IMR-90 (cell line): ENCODE data around the gene LILRA2. TPM values are rescaled to one million over a fixed set of nuclear protein-coding genes. Genes with fewer than 3 reads are reported as not detected.

Experiments used
- ATAC-seq: fragments of 200-7000 bp; cut with Tn5 transposase; 2 replicates; pipeline ENCODE4 v1.9.1; 2020; ENCODE audit warnings: low read depth, mild to moderate bottlenecking, moderate library complexity
- BruUV-seq: library from RNA; stranded (reverse); fragments of 400-500 nt; replicated peaks from 2 replicates; lab custom pipeline; 2021; lab: Mats Ljungman, UMichigan
- CTCF ChIA-PET: fragments of 300-600 bp; formaldehyde crosslinking; extraction: SDS; loops from one replicate; lab custom pipeline; 2021; ENCODE audit warnings: antibody characterized with exemption; lab: Yijun Ruan, JAX
- POLR2A ChIA-PET: fragments of 300-600 bp; sonication (Branson Sonifier 250); formaldehyde crosslinking; loops from one replicate; lab custom pipeline; 2022; ENCODE audit warnings: antibody characterized with exemption; ENCODE audit not compliant: unreplicated experiment; lab: Charles Lee
- DNase-seq: peaks from one replicate; pipeline ENCODE4 v3.0.0; 2013
- H2AFZ ChIP-seq: replicated peaks from 2 replicates; pipeline ENCODE3; 2013; ENCODE audit warnings: low read length, mild to moderate bottlenecking; ENCODE audit not compliant: poor library complexity
- H2AK5ac ChIP-seq: 2 replicates; pipeline ENCODE4 v1.6.1; 2013; ENCODE audit warnings: low read depth, low read length, inconsistent platforms
- H2AK9ac ChIP-seq: replicated peaks from 2 replicates; pipeline ENCODE3; 2013; ENCODE audit warnings: mild to moderate bottlenecking, low read depth, low read length, moderate library complexity; ENCODE audit not compliant: poor library complexity
- H2BK120ac ChIP-seq: 2 replicates; pipeline ENCODE4 v1.6.1; 2013; ENCODE audit warnings: low read depth, low read length, inconsistent platforms
- H2BK15ac ChIP-seq: 3 replicates; pipeline ENCODE4 v1.6.1; 2013; ENCODE audit warnings: low read depth, low read length, inconsistent platforms
- H2BK20ac ChIP-seq: 2 replicates; pipeline ENCODE4 v1.6.1; 2013; ENCODE audit warnings: low read depth, mild to moderate bottlenecking, inconsistent platforms, low read length, moderate library complexity
- H2BK5ac ChIP-seq: 2 replicates; pipeline ENCODE4 v1.6.1; 2013; ENCODE audit warnings: mild to moderate bottlenecking, low read depth, low read length, inconsistent platforms; ENCODE audit not compliant: poor library complexity, severe bottlenecking
- H3K14ac ChIP-seq: replicated peaks from 2 replicates; pipeline ENCODE4 v1.6.1; 2013; ENCODE audit warnings: low read depth, low read length, inconsistent platforms
- H3K18ac ChIP-seq: 2 replicates; pipeline ENCODE4 v1.6.1; 2013; ENCODE audit warnings: low read depth, low read length, control low read depth
- H3K23ac ChIP-seq: 2 replicates; pipeline ENCODE4 v1.6.1; 2013; ENCODE audit warnings: low read depth, low read length, inconsistent platforms
- H3K27ac ChIP-seq: 2 replicates; pipeline ENCODE4 v1.5.1; 2013; ENCODE audit warnings: mild to moderate bottlenecking, control low read depth, low read length; ENCODE audit not compliant: insufficient read depth
- H3K27me3 ChIP-seq: 2 replicates; pipeline ENCODE4 v1.6.1; 2013; ENCODE audit warnings: low read length; ENCODE audit not compliant: control insufficient read depth, insufficient read depth
- H3K36me3 ChIP-seq: 2 replicates; pipeline ENCODE4 v1.6.1; 2013; ENCODE audit warnings: low read length, mixed read lengths; ENCODE audit not compliant: control insufficient read depth, insufficient read depth
- H3K4ac ChIP-seq: 2 replicates; pipeline ENCODE4 v1.6.1; 2013; ENCODE audit warnings: low read depth, low read length, inconsistent platforms
- H3K4me1 ChIP-seq: 2 replicates; pipeline ENCODE4 v1.6.1; 2013; ENCODE audit warnings: low read length, mixed read lengths; ENCODE audit not compliant: control insufficient read depth, insufficient read depth
- H3K4me2 ChIP-seq: 2 replicates; pipeline ENCODE4 v1.6.1; 2013; ENCODE audit warnings: low read depth, mild to moderate bottlenecking, control low read depth, low read length, moderate library complexity
- H3K4me3 ChIP-seq: 2 replicates; pipeline ENCODE4 v1.5.1; 2013; ENCODE audit warnings: low read depth, mild to moderate bottlenecking, control low read depth, low read length, moderate library complexity; ENCODE audit not compliant: insufficient read depth
- H3K56ac ChIP-seq: 2 replicates; pipeline ENCODE4 v1.6.1; 2013; ENCODE audit warnings: low read length, inconsistent platforms; ENCODE audit not compliant: insufficient read depth; ENCODE audit errors: extremely low read depth
- H3K79me1 ChIP-seq, 2 experiments: 2 replicates each; pipeline ENCODE4 v1.6.1; 2013; ENCODE audit warnings: low read length in 2 of 2, inconsistent platforms in 1 of 2, low read depth in 1 of 2
- H3K9ac ChIP-seq: 2 replicates; pipeline ENCODE4 v1.6.1; 2013; ENCODE audit warnings: low read depth, low read length, control low read depth
- H3K9me1 ChIP-seq: 2 replicates; pipeline ENCODE4 v1.6.1; 2013; ENCODE audit warnings: low read length, inconsistent platforms; ENCODE audit not compliant: insufficient read depth
- H3K9me3 ChIP-seq: 2 replicates; pipeline ENCODE4 v1.6.1; 2013; ENCODE audit warnings: low read length; ENCODE audit not compliant: control insufficient read depth, insufficient read depth
- H4K20me1 ChIP-seq: 2 replicates; pipeline ENCODE4 v1.6.1; 2013; ENCODE audit warnings: low read length, inconsistent platforms; ENCODE audit not compliant: insufficient read depth
- H4K5ac ChIP-seq: 2 replicates; pipeline ENCODE4 v1.6.1; 2013; ENCODE audit warnings: mild to moderate bottlenecking, low read depth, low read length, control low read depth
- H4K8ac ChIP-seq, 2 experiments: 2 replicates each; pipeline ENCODE4 v1.6.1; 2013; ENCODE audit warnings: low read depth in 2 of 2, low read length in 2 of 2, control low read depth in 1 of 2, inconsistent platforms in 1 of 2
- H4K91ac ChIP-seq: 2 replicates; pipeline ENCODE4 v1.6.1; 2013; ENCODE audit warnings: low read depth, low read length, inconsistent platforms; ENCODE audit not compliant: insufficient read depth
- FOS ChIP-seq: fragments of 150-350 bp; IDR thresholded peaks from 2 replicates; pipeline ENCODE4 v1.6.1; 2016; ENCODE audit warnings: low read depth, low read length
- MAFK ChIP-seq: IDR thresholded peaks from 2 replicates; pipeline ENCODE4 v1.6.1; 2012; ENCODE audit warnings: low read depth, low read length, improper control_type of control experiment
- POLR2A ChIP-seq: IDR thresholded peaks from 2 replicates; pipeline ENCODE4 v1.6.1; 2012; ENCODE audit warnings: mild to moderate bottlenecking, low read depth, low read length
- RCOR1 ChIP-seq: IDR thresholded peaks from 2 replicates; pipeline ENCODE4 v1.6.1; 2012; ENCODE audit warnings: mild to moderate bottlenecking, low read length, improper control_type of control experiment; ENCODE audit not compliant: insufficient replicate concordance
- whole genome bisulfite sequencing, 2 experiments: methylation state at CpG; one replicate each; pipeline versions ENCODE4 v1.1.5 to v1.1.7; 2013; ENCODE audit warnings: missing lambda C conversion rate in 2 of 2; ENCODE audit not compliant: insufficient read length in 1 of 2; ENCODE audit errors: extremely low coverage in 2 of 2; 5-methylcytosine and 5-hydroxymethylcytosine counted together
- dilution Hi-C: fragments of 300-500 bp; cut with HindIII; formaldehyde crosslinking; loops from one replicate; pipeline ENCODE4 v1.14.3; 2018; ENCODE audit warnings: low sequenced_read_pairs; ENCODE audit not compliant: unreplicated experiment
- in situ Hi-C: fragments of 300-500 bp; cut with MboI; formaldehyde crosslinking; loops from 3 replicates; pipeline ENCODE4 v1.14.3; 2019; ENCODE audit warnings: low sequenced_read_pairs, inconsistent platforms, mixed read lengths
- intact Hi-C: fragments of 100-400 bp; cut with micrococcal nuclease; formaldehyde crosslinking; loops from 2 replicates; pipeline ENCODE4 v1.10.0; 2022
- microRNA-seq, 2 experiments: library from miRNA; stranded (forward) in 1 of 2; unstranded in 1 of 2; fragments of 10-50 nt in 1 of 2; fragments of <30 nt in 1 of 2; gene quantifications in 1 of 2; microRNA quantifications in 1 of 2; one replicate each; pipeline versions ENCODE3 to v1.1.0; 2013 to 2020; ENCODE audit not compliant: insufficient read depth in 1 of 2, insufficient read length in 1 of 2, unreplicated experiment in 1 of 2
- polyA plus RNA-seq, 3 experiments: library from polyadenylated mRNA; depleted of rRNA; stranded (reverse); fragments of >200 nt; gene quantifications; 2 replicates each; pipeline ENCODE4 v1.2.3, GENCODE V29; 2012; ENCODE audit warnings: low replicate concordance in 1 of 3
- small RNA-seq, 5 experiments: library from RNA; depleted of rRNA; stranded (forward); fragments of <200 nt; gene quantifications; one replicate each; pipeline ENCODE3, GENCODE V24; 2012
- total RNA-seq: library from RNA; depleted of rRNA; stranded (reverse); fragments of >200 nt; gene quantifications from 2 replicates; pipeline ENCODE4 v1.2.3, GENCODE V29; 2012; rRNA removed
- TF ChIP-seq, protein P1 (sequence below): fragments of 150-350 bp; IDR thresholded peaks from 2 replicates; pipeline ENCODE4 v1.6.1; 2017; ENCODE audit warnings: mild to moderate bottlenecking, antibody characterized with exemption, low read length, low read depth

LILRA2 gene
- total and polyA plus RNA-seq, 2 of the 4 experiments (the other 2 are of a cell fraction): not detected

DNA sequence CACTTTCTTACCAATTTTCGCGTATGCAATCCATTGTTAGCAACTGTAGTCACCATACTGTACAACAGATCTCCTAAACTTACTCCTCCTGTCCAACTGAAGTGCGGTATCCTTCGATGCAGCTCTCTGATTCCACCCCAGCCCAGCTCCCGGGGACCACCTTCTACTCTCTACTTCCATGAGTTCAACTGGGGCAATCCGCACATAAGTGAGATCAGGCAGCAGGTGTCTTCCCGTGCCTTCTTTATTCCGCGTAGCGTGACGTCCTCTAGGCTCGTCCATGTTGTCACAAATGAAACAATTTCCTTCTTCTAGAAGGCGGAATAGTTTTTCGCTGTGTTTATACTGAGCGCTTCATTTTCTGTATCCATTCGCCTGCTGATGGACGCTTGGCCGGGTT is 65.1 kb downstream of the LILRA2 start:
- peaks cover 10% of the 10 kb centered on the region for H3K9me3 ChIP-seq
- in situ Hi-C loops (no loop called here), dilution Hi-C loops (no loop called here), intact Hi-C loops (no loop called here)
- H3K4me3 ChIP-seq: no peak overlapping the region
- no peak overlapping the region for H3K27ac ChIP-seq
- no peaks in the 10 kb centered on the region for H3K27me3 ChIP-seq
- ATAC-seq (no peak), DNase-seq (no peak)
- ChIA-PET CTCF (no interaction called here), POLR2A (no interaction called here)
- no peak overlapping the region for H4K8ac ChIP-seq
- TF ChIP-seq RCOR1: no peak
- no peak for TF ChIP-seq FOS
- TF ChIP-seq, protein P1, sequence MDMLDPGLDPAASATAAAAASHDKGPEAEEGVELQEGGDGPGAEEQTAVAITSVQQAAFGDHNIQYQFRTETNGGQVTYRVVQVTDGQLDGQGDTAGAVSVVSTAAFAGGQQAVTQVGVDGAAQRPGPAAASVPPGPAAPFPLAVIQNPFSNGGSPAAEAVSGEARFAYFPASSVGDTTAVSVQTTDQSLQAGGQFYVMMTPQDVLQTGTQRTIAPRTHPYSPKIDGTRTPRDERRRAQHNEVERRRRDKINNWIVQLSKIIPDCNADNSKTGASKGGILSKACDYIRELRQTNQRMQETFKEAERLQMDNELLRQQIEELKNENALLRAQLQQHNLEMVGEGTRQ: no peak
- no peak for TF ChIP-seq POLR2A
- no peak for TF ChIP-seq MAFK
- H2AK5ac ChIP-seq: no peak overlapping the region
- no peak overlapping the region for H2BK15ac ChIP-seq
- H3K4me1 ChIP-seq: no peaks in the 10 kb centered on the region
- 78% methylated on average over 6 of the region's 18 CpGs; no CpG with 5 or more reads in 1 of the 2 experiments for WGBS, 2 experiments
- H2BK120ac ChIP-seq: no peak overlapping the region
- H3K14ac ChIP-seq: no peak overlapping the region
- no peak overlapping the region for H3K4ac ChIP-seq
- no peak overlapping the region for H2AFZ ChIP-seq
- H3K79me1 ChIP-seq: no peaks in the 10 kb centered on the region
- H3K23ac ChIP-seq: no peak overlapping the region
- H3K36me3 ChIP-seq: no peaks in the 10 kb centered on the region
- H4K5ac ChIP-seq: no peak overlapping the region
- H2BK20ac ChIP-seq: no peak overlapping the region
- H3K4me2 ChIP-seq: no peak overlapping the region
- no peaks in the 10 kb centered on the region for H3K9me1 ChIP-seq
- H2BK5ac ChIP-seq: no peak overlapping the region
- no peak overlapping the region for H2AK9ac ChIP-seq
- BruUV-seq: no TSS peak
- H4K91ac ChIP-seq: no peak overlapping the region
- H3K56ac ChIP-seq: no peak overlapping the region
- H3K18ac ChIP-seq: no peak overlapping the region
- H4K20me1 ChIP-seq: no peaks in the 10 kb centered on the region
- H3K9ac ChIP-seq: no peak overlapping the region

Small RNA genes within 50 kb of the gene (microRNA-seq; reads per million reads assigned to microRNA genes)
- not detected for gene AC245036.2 (ENCODE audit: insufficient read depth, insufficient read length)

Small RNA genes within 50 kb of the gene (small RNA-seq; reads per million reads assigned to genes)
- gene AC245036.2: 0 reads per million in 5 experiments

Other genes with a start within 250 kb of the LILRA2 start
- not detected in 2 replicates for gene LILRA4, start 234.6 kb upstream of the LILRA2 start, total RNA-seq
- gene LILRA4, start 234.6 kb upstream of the LILRA2 start, polyA plus RNA-seq (2012; rRNA removed): not detected in 2 replicates
- gene LAIR1, start 208.9 kb upstream of the LILRA2 start, total RNA-seq: not detected in 2 replicates
- gene LAIR1, start 208.9 kb upstream of the LILRA2 start, polyA plus RNA-seq (2012; rRNA removed): not detected in 2 replicates
- not detected in 2 replicates for gene TTYH1, start 158.3 kb upstream of the LILRA2 start, total RNA-seq
- gene TTYH1, start 158.3 kb upstream of the LILRA2 start, polyA plus RNA-seq (2012; rRNA removed): not detected in 2 replicates
- 17.5 and 21.1 TPM in 2 replicates for gene LENG8, start 124.6 kb upstream of the LILRA2 start, total RNA-seq
- 93.9 and 108 TPM in 2 replicates for gene LENG8, start 124.6 kb upstream of the LILRA2 start, polyA plus RNA-seq (2012; rRNA removed)
- 0.83 and 1.1 TPM in 2 replicates for gene LENG9, start 110.0 kb upstream of the LILRA2 start, total RNA-seq
- 0.69 and 0.94 TPM in 2 replicates for gene LENG9, start 110.0 kb upstream of the LILRA2 start, polyA plus RNA-seq (2012; rRNA removed)
- 7.2 and 7.8 TPM in 2 replicates for gene CDC42EP5, start 100.5 kb upstream of the LILRA2 start, total RNA-seq
- gene CDC42EP5, start 100.5 kb upstream of the LILRA2 start, polyA plus RNA-seq (2012; rRNA removed): 25.3 and 45.3 TPM in 2 replicates
- gene LAIR2, start 71.0 kb upstream of the LILRA2 start, total RNA-seq: not detected in 2 replicates
- not detected in 2 replicates for gene LAIR2, start 71.0 kb upstream of the LILRA2 start, polyA plus RNA-seq (2012; rRNA removed)
- gene LILRA1, start 19.8 kb downstream of the LILRA2 start, total RNA-seq: not detected in 2 replicates
- not detected in 2 replicates for gene LILRA1, start 19.8 kb downstream of the LILRA2 start, polyA plus RNA-seq (2012; rRNA removed)
- not detected in 2 replicates for gene LILRB1, start 56.7 kb downstream of the LILRA2 start, total RNA-seq
- gene LILRB1, start 56.7 kb downstream of the LILRA2 start, polyA plus RNA-seq (2012; rRNA removed): not detected in 2 replicates
- not detected in 2 replicates for gene LILRB4, start 89.2 kb downstream of the LILRA2 start, total RNA-seq
- not detected in 2 replicates for gene LILRB4, start 89.2 kb downstream of the LILRA2 start, polyA plus RNA-seq (2012; rRNA removed)
- gene KIR3DL3, start 150.7 kb downstream of the LILRA2 start, total RNA-seq: not detected in 2 replicates
- gene KIR3DL3, start 150.7 kb downstream of the LILRA2 start, polyA plus RNA-seq (2012; rRNA removed): not detected in 2 replicates
- not detected in 2 replicates for gene KIR2DL3, start 164.7 kb downstream of the LILRA2 start, total RNA-seq
- not detected in 2 replicates for gene KIR2DL3, start 164.7 kb downstream of the LILRA2 start, polyA plus RNA-seq (2012; rRNA removed)
- not detected in 2 replicates for gene KIR2DL1, start 196.0 kb downstream of the LILRA2 start, total RNA-seq
- gene KIR2DL1, start 196.0 kb downstream of the LILRA2 start, polyA plus RNA-seq (2012; rRNA removed): not detected in 2 replicates
- not detected in 2 replicates for gene KIR2DL4, start 229.8 kb downstream of the LILRA2 start, total RNA-seq
- not detected in 2 replicates for gene KIR2DL4, start 229.8 kb downstream of the LILRA2 start, polyA plus RNA-seq (2012; rRNA removed)
- not detected in 2 replicates for gene KIR3DL1, start 242.7 kb downstream of the LILRA2 start, total RNA-seq
- gene KIR3DL1, start 242.7 kb downstream of the LILRA2 start, polyA plus RNA-seq (2012; rRNA removed): not detected in 2 replicates